M059J (cell line): ENCODE results near the gene PTPRN2. TPM values are rescaled to one million over a fixed set of nuclear protein-coding genes. Genes with fewer than 3 reads are reported as not detected.
"Not testable (repeated sequence)": the region's sequence is repeated elsewhere in the genome, so short reads cannot be mapped to it uniquely, and the experiment has no call there.

ENCODE experiments used
- DNase-seq: peaks from one replicate; pipeline ENCODE4 v3.0.0-alpha.2; 2012; ENCODE audit warnings: low read depth
- total RNA-seq: library from RNA; depleted of rRNA; stranded (reverse); fragments of >200 nt; shearing (Covaris generic); gene quantifications from 2 replicates; pipeline ENCODE4 v1.2.3, GENCODE V29; 2014; rRNA removed

Gene PTPRN2
- 2.2 and 2.3 TPM in 2 replicates for total RNA-seq

GRCh38 chr7:158587162-158588084 lies at the start of gene PTPRN2:
Gene PTPRN2 (minus strand): TSS chr7:158587823.
- DNase-seq, result no peak

DNA sequence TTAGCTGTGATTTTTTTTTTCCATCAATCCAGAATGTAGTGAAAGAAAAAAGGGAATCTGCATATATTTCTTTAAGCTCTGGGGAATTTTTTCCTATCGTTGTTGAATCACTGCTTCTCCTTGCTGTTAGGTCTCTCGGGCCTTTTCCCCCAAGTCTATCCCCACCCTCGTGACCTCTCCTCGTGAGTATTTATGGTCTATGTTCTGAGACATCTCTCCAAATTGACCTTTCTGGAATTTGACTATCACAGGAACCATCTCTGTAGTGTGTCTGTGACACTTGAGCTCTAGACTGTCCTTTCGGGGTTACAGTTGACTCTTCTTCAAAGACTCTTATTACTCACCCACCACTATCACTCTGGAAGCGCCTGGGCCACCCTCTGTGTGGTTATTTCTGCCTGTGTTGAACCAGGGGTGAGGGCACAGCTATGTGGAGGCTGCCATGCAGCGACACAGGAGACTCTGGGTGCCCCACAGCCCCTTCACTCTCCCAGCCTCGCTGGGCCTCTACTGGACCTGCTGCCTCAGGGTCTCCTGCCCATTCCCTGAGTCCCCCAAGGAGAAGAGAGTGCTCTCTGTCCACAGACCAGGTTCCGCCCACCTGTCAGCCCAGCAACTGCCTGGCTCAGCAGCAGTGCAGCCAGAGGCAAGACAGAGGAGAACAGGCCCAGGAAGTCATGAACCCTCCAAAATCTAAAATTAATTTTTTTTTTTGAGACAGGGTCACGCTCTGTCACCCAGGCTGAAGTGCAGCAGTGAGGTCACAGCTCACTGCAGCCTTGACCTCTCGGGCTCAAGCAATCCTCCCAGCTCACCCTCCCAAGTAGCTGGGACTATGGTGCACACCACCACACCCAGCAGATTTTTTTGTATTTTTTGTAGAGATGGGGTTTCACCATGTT lies 45.7 kb upstream of the PTPRN2 start:
- no peak for DNase-seq

GRCh38 chr7:158631574-158632195 lies 44.1 kb upstream of the PTPRN2 start:
- DNase-seq, result no peak

- DNase-seq, result not testable (repeated sequence)
These were observed 38.7 kb upstream of the PTPRN2 start for GRCh38 chr7:158626289-158626688.

GRCh38 chr7:158623241-158623640 lies 35.6 kb upstream of the PTPRN2 start:
- DNase-seq, result no peak

DNA sequence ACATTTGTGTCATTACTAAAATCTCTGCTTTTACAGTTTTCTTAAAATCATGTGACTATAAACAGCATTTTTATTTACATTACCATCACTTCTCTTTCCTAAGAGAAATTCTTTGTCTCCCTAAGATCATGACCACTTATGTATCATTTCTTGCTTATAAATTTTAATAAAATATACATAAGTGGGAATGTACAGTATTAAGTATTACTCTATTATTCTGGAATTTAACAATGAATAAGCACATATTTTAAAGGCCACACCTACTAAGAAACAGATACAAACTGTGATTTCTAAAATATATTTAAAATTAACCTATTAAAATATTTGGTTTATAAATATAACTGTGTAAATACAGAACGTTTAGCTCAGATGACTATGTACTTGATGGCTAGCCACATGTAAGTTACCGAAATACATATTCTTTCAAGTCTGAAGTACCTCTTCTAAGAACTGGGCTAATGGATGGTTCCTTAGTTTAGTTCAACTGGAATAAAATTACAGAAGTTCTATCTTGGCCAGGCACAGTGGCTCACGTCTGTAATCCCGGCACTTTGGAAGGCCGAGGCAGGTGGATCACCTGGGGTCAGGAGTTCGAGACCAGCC lies 33.3 kb upstream of the PTPRN2 start:
- DNase-seq, result no peak

DNA sequence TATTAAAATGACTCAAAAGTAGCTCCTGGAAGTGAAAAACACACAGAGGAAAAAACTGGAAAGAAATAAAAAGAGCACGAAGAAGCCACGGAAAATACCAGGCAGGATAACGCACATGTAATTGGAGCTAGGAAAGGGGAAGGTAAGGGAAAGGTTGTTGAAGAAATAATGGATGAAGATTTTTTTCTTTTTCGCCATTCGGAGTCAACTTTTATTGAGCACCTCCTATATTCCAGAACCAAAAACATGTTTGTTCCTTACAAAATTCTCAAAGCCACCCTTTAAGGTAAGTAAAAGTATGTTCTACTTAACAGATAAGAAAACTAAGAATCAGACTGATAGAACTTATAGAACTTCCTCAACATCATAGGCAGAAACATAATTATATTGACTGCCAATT lies 32.8 kb upstream of the PTPRN2 start:
- no peak for DNase-seq

DNA sequence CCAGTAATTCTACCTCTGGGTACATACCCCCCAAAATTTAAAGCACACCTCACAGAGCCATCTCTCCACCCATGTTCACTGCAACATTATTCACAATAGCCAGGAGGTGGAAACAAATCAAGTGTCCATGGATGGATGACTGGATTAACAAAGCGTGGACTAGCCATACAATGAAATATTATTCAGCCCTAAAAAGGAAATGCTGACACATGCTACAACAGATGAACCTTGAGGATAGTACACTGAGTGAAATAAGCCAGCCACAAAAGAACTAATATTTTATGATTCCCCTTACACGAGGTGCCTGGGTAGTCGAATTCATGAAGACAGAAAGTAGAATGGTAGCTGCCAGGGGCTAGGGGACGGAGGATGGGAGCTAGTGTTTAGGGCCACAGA lies 31.1 kb upstream of the PTPRN2 start:
- DNase-seq, result no peak

GRCh38 chr7:158617737-158618128 lies 30.1 kb upstream of the PTPRN2 start:
- peak; percentile 44 for DNase-seq

DNA sequence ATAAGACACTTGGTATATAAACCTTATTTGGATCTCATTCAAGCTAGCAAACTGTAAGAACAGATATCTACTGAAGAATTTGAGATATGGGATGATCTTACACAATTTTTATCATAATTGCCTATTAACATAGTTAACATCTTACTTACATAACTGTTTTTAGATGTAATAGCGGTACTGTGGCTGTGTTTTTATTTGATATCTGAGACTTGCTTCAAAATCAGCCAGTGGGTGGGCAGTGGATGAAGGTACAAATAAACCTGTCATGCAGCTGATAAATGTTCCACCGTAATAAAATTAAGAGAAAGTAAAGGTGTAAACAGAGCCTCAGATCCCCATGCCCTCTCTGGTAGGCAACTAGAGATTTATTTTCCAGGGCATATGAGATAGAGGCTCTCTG lies 28.4 kb upstream of the PTPRN2 start:
- no peak for DNase-seq

DNA sequence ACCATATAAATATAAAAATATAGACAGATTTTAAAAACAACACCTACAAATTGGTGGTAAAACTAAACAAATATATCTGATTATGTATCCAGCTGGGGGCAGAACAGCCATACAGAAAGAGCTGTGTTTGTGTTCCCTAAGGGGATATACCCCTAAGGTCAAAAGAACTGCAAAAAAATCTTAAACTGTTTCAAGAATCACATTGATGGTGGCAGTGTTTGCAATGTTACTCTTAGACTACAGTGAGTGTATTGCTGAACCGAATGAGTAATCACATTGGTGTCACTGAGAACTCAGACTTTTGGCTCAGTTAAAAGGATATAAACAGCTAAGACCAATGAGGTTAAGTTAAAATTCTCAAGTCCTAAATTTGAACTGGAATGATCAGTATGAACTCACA lies 27.1 kb upstream of the PTPRN2 start:
- DNase-seq, result peak; percentile 42

DNA sequence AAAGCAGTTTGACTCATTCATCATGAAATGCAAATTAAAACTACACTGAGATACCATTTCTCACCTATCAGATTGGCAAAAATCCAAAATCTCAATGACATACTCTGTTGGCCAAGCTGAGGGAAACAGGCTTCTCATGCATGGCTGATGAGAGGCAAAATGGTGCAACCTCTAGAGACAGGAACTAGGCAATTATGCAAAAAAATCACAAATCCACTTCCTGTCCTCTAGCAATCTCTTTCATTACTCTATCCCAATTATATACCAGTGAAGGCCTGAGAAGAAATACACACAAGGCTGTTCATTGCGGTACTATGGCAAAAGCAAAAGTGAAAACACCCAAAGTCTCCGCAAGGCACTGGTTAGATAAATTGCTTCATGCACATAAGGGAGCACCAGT lies 25.9 kb upstream of the PTPRN2 start:
- peak; percentile 52 for DNase-seq

- DNase-seq, result no peak
These were observed 24.9 kb upstream of the PTPRN2 start for GRCh38 chr7:158612546-158612945.

DNA sequence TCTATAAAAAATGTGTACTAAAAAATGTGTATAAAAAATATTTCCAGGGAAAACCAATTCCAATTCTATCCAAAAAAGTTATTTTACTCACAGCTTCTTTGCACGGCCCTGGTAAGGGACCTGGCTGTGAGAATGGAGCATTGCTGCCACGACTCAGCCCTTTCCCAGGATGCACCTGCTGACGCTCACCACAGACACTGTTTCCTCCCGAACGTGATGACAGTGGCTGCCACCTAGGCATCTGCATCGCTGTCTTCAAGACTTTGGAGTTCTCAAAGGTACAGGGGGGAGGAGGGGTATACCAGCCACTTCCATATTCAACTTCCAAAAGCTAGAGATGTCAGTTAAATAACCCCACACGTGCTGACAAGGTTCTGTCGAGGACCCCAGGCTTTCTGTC lies 23.9 kb upstream of the PTPRN2 start:
- no peak for DNase-seq

- no peak for DNase-seq
These were observed 21.8 kb upstream of the PTPRN2 start for GRCh38 chr7:158609313-158609974.

GRCh38 chr7:158607563-158607962 lies 19.9 kb upstream of the PTPRN2 start:
- DNase-seq, result no peak

DNA sequence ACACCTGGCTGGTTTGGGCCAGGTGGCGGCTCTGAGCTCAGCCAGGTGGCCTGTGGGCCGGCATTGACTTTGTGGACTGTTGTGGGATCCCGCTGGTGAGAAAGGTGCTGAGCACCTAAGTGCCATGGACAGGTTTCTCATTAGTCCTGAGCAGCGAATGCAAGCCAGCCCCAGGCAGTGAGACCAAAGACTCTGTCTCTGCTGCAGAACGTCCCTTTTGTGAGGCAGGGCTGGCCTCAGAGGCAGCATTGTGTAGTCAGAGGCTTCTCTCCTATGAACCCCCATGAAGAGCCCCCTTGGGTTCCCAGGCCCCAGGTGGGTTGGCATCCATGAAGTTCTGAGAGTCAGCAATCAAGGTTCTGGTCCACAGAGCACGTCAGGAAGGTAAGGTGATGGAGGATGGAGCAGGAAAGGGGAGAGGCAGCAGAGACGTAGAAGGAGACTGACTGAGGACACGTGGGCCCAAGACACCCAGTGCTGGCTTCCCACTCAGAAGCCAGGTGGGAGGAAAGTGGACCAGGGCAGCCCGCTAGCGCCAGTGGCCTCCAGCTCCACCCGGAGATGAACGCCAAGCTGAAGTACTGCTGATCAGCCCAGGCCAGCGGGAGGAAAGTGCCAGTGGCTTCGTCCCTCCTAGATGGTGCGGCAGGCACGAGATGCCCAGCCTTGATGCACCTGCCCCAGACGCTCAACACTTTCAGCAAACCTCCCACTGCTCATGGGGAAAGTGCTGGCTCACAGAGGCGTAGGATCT lies 19.2 kb upstream of the PTPRN2 start:
- no peak for DNase-seq

DNA sequence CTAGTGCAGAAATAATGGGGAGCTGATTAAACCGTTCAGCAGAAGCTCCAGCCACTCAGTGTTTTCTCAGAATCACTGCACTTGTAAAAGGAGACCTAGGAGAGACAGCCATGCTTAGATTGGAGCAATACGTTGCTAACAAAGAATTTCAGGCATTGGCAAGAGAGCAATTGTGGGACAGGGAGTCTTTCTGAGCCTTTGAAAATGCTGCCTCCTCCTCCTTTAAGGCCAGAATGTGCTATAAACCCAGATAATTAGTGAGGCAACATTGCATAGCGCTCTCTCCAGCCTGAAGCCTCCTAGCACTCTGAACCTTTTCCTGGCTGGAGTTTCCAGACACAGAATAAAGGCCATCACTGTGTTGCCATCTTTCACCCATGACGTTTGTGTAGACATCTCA lies 18.5 kb upstream of the PTPRN2 start:
- DNase-seq, result no peak

- no peak for DNase-seq
These were observed 16.4 kb upstream of the PTPRN2 start for GRCh38 chr7:158603773-158604755.
